Measurements from ENCODE around the gene SNRPB.

SNRPB gene

DNA sequence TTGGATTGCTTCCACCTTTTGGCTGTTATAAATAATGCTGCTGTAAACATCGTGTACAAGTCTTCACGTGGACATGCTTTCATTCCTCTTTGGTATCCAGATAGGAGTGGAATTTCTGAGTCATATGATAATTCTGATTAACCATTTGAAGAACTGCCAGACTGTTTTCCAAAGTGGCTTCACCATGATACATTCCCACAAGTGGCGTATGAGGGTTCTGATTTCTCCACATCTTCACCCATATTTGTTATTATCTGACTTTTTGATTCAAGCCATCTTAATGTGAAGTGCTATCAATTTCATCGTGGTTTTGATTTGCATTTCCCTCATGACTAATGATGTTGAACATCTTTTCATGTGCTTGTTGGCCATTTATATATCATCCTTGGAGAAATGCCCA lies 2.9 kb upstream of the SNRPB start:
- no peak for DNase-seq (ENCODE audit: low spot score)

DNA sequence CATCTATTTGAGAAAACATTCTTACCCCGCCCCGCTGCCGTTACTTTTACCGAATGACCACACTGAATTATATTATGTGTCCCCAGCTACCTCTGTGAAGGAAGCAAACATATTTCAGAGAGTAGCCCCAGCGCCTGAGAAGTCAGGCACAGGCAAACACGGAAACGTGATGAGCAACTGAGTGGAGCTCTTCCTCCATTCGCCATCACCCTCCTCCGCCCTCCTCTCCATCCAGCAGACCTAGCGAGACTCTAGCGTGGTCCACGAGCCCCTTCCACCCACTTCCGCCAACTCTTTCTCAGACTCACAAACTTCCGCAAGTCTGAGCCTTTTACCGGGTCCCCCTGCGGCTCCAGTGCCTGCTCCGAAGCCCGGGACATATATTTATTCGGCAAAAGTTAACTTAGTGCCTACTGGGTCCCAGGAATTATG lies 582 bp downstream of the SNRPB start:
- peak; percentile 80 for DNase-seq (ENCODE audit: low spot score)

DNA sequence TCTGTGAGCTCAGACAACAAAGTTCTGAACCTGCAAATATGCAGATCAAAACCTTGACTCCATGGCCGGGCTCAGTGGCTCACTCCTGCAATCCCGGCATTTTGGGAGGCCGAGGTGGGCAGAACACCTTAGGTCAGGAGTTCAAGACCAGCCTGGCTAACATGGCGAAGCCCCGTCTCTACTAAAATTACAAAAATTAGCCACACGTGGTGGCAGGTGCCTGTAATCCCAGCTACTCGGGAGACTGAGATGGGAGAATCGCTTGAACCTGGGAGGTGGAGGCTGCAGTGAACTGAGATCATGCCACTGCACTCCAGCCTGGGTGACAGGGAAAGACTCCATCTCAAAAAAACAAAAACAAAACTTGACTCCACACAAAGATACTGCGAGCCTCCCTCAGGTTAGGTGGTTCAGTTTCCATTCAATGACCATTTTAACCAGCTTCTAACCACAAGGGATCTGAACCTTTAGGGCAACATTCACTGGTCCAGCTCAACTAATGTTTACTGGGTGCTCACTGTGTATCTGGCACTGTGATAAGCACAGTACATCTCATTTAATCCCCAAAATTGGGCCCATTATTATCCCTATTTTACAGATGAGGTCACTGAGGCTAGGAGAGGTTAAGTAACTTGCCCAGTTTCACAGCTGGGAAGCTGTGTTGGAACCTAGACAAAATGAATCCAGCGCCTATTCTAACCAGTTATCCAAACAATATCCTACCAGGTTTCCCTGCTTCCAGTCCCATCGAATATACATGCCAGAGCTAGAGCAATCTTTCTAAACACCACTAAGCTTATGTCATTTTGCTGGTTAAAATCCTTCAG lies 1.8 kb downstream of the SNRPB start:
- no peak for DNase-seq (ENCODE audit: low spot score)

DNA sequence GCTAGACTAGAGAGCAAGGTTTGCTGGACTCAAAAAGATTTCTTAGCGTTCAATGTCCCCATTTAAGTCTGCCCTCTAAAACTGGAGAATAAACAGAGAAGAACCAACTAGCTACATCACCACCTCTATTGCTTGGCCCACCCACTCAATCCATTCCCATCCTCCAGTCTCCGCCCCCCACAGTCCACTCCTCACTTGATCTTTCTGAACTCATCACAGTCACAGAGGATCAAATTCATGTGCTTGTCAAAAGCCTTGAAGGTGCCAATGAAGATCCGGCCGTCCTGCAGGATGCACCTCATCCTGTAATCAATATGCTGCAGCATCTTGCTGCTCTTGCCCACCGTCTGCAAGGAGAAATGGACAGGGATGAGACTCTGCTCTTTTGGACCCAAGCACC lies 3.2 kb downstream of the SNRPB start:
- no peak for DNase-seq (ENCODE audit: low spot score)

DNA sequence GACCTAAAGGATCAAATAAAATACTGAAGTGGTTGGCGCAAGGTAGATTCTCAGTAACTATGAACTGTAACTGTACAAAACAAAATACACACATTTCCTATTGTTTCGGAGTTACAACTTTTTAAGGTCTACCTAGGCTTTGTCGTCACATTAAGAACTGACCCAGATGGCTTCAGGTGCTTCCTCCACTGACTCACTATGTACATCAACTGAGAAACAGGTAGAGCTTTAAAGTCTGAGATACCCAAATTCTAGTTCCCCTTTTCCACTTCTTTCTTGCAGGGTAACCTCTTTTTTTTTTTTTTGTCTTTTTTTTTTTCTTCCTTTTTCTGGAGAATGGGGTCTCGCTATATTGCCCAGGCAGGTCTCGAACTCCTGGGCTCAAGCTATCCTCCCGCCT lies 5.5 kb downstream of the SNRPB start:
- no peak for DNase-seq (ENCODE audit: low spot score)

DNA sequence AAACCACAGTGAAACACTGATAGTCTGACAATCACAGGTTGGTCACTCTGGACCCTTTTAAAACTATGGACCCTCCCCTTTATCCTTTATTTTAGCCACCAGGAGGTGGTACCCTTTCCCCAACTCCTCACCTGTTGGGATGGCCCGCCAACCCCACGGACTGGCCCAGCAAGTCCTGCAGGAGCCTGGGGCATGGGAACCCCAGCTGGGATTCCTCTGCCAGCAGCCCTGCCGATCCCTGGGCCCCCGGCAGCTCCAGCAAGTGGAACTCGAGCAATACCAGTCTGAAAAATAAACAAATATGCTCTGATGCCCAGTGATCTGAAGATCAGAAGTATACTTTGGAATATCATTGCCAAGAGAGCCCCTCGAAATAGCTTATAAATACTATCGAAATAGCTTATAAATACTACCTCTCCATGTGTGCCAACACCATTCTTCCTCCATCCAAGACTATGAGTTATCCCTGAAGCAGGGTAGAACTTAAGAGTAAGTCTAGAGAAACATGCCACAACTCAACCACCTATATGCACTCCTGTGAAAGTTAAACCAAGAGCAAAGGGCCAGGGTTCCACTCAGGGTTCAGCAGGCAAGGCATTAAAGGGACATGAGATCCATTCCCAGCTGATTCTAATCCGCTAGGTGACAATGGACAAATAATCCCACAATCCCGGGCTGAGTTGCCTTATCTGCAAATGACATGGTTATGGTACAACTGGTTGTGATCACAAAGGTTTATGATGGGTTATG lies 6.8 kb downstream of the SNRPB start:
- DNase-seq (ENCODE audit: low spot score) = no peak

DNA sequence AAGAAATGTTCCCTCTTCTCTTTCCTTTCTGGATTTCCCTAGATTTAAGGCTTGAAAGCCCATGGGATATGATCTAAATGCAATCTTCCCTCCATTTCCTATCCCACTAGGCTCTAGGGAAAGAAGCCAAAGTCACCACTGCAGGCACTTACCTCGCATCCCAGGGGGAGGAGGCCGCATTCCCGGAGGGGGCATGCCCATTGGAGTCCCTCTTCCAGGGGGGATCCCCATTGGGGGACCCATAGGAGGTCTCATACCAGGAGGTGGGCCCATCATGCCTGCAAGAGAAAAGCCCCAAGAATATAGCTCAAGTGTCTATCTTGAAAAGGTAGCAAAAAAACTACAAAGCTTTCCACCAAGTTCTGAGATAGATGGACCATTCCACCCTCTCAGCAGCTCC lies 8.1 kb downstream of the SNRPB start:
- DNase-seq (ENCODE audit: low spot score) = no peak

DNA sequence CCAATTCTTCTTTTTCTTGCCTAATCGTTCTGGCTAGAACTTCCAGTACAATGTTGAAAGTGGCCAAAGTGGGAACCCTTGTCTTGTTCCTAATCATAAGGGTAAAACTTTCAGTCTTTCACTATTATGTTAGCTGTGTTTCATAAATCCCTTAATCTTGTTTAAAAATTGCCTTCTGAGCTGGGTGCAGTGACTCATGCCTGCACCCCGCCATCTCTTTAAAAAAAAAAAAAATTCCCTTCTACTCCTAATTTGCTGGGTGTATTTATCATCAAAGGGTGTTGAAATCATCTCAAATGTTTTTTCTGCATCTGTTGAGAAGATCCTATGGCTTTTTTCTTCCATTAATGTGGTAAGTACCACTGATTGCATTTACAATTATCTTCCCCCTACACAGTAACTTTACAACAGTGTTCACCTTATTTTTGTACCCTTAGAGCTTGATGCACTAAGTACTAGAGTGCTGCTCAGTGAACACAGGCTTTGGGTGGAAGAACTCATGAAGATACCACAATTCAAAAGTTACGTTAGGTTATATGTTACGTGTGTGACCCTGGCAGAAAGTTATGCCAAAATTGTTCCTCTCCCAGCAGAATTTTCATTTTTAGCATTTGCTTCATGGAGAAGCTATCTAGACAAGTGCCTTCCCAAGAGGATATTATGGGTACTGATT lies 9.7 kb downstream of the SNRPB start:
- DNase-seq (ENCODE audit: low spot score) = no peak

DNA sequence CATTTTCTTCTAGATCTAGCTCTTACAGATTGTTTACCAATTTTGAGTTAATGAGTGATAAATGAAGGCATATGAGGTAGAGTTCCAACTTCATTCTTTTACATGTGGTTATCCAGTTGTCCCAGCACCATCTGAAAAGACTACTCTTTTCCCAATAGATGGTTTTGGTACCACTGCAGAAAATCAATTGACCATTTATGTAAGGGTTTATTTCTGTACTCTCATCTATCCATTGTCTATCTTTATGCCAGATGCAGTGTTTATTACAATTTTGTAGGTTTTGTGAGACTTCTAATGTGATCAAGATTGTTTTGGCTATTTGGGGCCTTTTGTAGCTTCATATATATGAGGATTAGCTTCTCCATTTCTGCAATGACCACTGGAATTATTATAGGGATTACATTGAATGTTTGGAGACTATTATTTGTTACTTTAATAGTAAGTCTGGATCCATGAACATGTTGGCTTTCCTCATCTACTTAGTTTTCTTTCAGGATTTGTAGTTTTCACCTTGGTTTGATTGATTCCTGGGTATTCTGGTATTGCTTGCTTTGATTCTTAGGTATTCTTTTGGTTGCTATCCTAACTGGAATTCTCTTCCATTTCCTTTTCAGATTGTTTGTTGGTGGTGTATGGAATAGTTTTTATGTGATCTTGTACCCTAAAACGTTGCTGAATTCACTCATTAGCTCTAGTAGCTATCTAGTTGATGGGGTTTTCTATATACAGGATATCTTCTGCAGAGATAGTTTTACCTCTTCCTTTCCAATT lies 10.4 kb downstream of the SNRPB start:
- no peak for DNase-seq (ENCODE audit: low spot score)

DNA sequence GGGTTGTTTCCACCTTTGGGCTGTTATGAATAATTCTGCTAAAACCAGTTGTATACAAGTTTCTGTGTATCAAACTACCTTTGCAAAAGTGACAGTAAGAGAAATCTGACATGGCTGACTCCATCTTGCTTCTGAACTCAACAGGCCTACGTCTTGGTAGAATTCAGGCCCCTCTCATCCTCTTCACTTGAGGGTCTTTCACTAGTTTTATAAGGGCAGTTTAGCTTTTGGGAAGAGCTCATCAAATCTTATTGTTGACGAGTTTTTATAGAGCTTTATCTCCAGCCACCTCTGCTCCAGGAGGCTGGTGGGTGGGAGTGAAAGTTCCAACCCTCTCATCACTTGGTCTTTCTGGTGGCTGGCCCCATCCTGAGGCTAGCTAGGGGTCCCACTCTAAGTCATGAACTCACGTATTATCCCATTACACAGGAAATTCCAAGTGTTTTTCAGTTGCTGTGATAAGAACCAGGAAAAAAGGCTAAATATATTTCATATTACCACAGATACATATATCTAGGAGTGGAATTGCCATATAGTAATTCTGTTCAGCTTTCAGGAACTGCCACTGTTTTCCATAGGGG lies 11.6 kb downstream of the SNRPB start:
- DNase-seq (ENCODE audit: low spot score) = no peak

DNA sequence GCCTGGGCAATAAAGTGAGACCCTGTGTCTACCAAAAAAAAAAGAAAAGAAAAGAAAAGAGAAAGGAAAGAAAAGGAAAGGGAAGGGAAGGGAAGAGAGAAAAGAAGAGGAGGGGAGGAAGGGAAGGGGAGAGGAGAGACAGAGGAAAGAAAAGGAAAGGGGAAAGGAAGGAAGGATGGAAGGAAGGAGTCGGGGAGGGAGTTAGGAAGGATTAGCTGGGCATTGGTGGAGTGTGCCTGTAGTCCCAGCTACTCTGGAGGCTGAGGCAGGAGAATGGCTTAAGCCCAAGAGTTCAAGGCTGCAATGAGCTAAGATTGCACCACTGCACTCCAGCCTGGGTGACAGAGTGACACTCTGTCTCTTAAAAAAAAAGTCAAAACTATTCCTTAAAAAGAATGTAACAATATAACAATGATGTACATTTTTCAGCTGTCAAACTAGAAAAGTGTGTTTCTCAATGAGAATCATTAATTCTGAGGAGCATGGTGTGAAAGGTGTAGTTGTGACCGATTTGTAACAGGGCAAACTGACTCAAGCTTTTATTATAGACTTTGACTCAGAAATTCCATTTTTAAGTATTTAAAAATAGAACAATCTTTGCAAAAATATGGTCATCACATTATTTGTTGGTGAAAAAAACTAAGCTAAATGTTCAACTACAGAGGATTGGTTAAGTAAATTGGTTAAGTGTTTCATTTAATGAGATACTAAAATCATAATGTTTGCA lies 14.7 kb downstream of the SNRPB start:
- DNase-seq (ENCODE audit: low spot score) = no peak

DNA sequence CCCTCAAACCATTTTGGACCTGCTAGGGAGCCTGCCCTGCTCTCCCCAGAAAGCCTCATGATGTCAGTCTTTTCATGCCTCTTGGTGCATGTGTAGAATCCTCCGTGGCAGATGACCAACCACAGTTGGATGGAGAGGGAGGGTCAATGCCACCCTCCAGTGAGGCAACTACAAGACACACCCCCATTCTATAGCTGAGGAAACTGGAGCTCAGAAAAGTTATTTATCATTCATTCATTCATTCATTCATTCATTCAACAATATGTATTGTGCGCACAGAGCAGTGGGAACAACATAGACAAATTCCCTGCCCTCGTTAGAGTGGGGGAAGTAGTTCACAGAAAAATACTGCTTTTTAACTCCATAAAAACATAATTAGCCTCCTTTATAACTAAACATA lies 16.8 kb downstream of the SNRPB start:
- DNase-seq (ENCODE audit: low spot score) = no peak

DNA sequence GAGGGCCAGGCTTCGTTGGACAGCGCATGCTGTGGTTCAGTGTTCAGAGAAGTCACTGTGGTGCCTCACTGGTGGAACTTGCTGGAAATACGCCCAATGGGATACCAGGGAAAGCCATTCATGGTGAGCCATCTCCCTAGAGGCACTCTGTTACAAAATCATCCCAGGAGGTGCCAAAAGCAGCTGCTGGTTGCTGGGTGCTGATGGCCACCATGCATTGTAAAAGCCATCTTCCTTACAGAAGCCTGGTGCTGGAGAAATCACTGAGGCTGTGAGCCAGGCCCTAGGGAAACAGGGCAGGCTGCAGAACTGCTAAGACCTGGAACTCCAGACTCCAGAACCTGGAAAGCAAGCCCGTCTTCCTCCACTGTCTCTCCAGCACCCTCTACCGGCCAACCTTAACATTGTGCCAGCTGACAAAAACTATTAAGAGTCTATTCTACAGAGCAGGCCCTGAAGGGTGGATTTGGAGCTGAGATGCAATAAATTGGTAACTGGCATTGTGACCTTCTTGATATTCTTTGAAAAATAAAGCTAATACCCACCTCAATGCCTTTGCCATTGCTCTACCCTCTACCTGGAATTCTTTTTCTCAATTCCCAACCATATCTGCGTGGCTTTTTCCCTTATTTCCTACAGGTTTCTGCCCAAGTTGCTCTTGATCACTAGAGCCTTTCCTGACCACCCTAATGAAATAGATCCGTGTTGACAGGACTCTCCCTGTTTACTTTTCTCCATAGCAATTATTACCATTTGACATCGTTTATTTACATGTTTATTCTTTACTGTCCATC lies 18.5 kb downstream of the SNRPB start:
- DNase-seq (ENCODE audit: low spot score) = peak; percentile 78

DNA sequence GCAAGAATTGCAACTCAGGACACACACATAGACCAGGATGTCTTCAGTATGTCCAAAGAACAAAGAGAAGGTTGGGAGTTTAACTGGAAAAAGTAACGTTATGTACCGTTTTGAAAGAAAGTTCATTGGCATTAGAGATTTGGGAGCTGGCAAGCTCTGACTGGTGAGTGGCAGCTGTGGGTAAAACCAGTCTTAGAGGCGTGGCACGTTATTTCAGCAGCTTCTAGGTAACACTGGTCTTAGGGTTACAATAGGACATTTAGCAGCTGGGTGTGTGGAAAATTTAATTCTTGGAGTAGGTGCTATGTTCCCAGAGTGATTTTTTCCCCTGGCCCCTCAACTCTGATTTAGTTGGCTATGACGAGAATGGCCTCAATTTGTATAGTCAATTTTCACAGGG lies 19.2 kb downstream of the SNRPB start:
- DNase-seq (ENCODE audit: low spot score) = no peak

DNA sequence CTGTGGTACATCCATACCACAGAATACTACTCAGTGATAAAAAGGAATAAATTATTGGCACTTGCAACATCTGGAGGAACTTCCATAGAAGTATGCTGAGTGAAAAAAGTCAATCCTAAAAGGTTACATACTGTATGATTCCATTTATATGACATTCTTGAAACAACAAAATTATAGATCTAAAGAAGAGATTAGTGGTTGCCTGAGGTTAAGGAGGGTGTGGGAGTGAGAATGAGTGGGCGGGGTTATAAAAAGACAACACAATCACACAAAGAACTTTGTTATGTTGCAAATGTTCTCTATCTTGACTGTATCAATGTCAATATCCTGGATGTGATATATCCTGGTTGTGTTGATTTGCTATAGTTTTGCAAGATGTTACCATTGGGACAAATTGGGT lies 21.2 kb downstream of the SNRPB start:
- no peak for DNase-seq (ENCODE audit: low spot score)

DNA sequence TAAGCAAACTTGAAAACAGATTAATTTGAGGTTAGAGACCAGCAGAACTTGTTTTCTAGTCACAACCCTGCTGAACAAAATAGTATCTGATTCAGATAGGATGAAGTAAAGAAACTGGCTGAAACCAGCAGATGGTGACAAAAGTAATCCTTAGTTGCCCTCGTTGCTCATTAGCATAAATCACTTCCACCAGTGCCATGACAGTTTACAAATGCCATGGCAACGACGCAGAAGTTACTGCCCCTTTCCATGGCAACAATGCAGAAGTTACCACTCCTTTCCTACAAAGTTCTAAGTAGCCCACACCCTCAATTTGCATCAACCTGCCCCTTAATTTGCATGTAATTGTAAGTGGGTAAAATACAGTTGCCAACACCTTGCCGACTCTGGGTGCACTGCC lies 23.7 kb downstream of the SNRPB start:
- DNase-seq (ENCODE audit: low spot score) = peak; percentile 62

DNA sequence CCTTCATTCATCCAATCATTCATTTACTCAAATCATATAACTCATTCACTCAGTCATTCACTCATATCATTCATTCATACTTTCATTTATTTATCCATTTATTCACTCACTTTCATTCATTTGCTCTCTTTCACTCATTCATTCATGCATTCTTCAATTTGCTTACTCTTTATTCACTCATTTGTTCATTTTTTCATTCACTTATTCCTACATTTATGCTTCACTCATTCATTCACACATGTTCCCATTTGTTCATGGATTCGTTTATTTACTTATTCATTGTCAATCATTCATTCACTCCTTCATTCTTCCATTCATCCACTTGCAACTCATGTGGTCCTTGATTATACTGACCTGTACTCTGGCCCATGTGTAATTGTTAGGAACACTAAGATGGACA lies 39.4 kb downstream of the SNRPB start:
- no peak for DNase-seq (ENCODE audit: low spot score)

DNA sequence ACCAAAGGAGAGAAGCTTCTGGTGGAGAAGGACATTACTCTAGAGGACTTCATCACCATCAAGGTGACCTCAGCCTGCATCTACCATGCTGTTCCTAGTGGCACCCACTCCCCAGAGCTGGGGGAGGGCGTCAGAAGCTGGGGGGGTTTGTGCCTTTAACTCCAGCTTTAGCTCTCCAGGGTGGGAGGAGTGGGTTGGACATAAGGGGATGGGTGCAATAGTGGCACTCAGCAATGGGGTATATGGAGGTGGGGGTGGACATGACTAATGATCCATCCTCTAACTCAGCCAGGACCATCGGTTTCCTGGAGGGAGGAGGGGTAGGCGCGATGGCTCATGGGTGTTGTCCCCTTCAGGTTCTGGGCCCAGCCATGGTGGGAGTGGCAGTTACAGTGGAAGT lies 40.1 kb downstream of the SNRPB start:
- no peak for DNase-seq (ENCODE audit: low spot score)

DNA sequence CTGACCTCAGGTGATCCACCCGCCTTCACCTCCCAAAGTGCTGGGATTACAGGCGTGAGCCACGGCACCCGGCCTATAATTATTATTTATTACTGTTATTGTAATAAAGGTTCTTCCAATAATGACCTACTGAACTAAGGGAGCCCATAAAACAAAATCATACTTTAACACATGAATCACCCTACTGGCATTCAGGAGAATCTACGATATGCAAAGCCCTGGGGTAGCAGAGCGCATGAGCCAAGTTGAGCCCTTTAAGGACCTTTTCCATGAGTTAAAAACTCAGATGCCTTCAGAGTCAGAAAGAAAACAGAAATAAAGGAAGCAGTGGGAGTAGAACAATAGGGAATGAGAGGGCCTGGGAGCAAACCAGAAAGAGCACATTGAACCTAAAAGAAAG lies 41.5 kb downstream of the SNRPB start:
- DNase-seq (ENCODE audit: low spot score) = no peak

DNA sequence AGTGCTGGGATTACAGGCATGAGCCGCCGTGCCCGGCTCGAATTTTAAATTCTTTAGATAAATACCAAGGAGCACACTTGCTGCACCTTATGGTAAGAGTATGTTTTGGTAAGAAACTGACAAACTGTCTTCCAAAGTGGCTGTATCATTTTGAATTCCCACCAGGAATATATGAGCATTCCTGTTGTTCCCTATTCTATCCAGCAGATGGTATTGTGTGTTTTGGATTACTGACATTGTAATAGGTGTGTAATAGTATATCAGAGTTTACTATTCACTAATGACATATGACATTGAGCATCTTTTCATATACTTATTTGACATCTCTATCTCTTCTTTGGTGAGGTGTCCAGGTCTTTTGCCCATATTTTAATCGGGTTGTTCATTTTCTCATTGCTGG lies 49.3 kb downstream of the SNRPB start:
- no peak for DNase-seq (ENCODE audit: low spot score)
